GM18511 (cell line): ENCODE results near the gene VGLL4.
"Not testable (repeated sequence)": the region's sequence is repeated elsewhere in the genome, so short reads cannot be mapped to it uniquely, and the experiment has no call there.

Experiments
- ATAC-seq: cut with Tn5 transposase; IDR thresholded peaks from one replicate; pipeline ENCODE4 v1.9.1; 2021; ENCODE audit warnings: mild to moderate bottlenecking, moderate library complexity; ENCODE audit not compliant: unreplicated experiment

Gene VGLL4

DNA sequence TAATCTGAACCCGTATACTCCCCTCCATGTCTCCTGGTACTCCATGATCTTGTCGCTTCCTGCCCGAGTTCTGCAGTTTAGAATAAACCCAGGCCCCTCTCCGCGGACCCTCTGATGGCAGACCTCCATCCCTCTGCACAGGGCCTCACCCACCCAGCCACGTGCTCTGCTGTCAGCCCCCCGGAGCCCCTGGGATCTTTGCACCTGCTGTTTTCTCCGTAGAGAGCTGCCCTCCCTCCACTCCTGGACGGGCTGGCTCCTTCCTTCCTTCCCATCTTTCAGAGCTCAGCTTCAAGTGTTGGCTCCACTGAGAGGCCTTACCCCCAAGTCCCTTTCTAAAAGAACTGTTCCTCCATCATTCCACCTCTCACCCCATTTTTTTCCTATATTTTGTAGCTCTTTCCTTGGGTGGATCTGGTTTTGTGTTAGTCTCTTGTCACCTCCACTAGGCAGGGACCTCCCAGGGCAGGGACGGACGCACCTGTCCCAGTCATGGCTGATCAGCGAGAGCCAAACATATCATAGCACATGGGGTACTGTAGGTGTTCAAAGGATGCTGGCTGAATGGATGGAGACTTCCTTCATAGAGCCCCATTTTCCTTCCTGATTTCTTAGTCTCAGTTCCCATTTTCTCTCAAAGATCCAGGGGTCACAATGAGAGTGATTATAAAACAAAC, 106.6 kb downstream of the VGLL4 start:
- no peak for ATAC-seq

- no peak for ATAC-seq
Observed at GRCh38 chr3:11536132-11536935, 107.4 kb downstream of the VGLL4 start.

GRCh38 chr3:11535243-11535960, 108.3 kb downstream of the VGLL4 start:
- ATAC-seq = no peak

- ATAC-seq = no peak
Observed at GRCh38 chr3:11534793-11535101, 109.0 kb downstream of the VGLL4 start.

- ATAC-seq = no peak
Observed at GRCh38 chr3:11534011-11534792, 109.5 kb downstream of the VGLL4 start.

GRCh38 chr3:11532931-11533391, 110.8 kb downstream of the VGLL4 start:
- no peak for ATAC-seq

GRCh38 chr3:11530153-11530721, 113.5 kb downstream of the VGLL4 start:
- ATAC-seq = no peak

DNA sequence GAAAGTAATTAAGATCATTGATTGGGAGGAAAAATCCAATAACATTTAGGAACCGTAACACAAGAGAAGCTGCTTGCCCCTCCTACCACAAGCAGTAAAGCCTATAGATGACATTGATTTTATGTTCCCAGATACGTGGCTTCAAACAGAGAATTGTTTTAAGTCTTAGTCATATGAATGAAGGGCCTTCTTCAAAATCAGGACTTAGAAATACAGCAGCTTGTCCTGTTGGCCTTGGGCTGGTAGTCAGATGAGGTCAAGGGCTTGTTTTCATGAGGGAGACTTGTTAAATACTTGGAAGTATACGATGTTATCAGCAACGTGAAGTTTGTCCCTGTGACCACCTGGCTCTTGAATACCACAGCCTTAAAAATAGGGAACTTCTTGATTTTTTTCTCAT, 114.4 kb downstream of the VGLL4 start:
- no peak for ATAC-seq

DNA sequence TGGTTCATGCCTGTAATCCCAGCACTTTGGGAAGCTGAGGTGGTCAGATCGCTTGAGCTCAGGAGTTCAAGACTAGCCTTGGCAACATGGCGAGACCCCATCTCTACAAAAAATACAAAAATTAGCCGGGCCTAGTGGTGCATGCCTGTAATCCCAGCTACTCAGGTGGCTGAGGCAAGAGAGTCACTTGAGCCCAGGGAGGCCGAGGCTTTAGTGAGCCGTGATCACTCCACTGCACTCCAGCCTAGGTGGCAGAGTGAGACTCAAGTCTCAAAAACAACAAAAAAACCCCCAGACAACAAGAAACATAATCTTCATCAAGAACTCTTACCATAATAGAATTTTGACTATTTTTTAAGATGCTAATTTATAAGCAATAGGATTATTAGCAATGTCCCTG, 117.6 kb downstream of the VGLL4 start:
- ATAC-seq = not testable (repeated sequence)

- ATAC-seq = no peak
Observed at GRCh38 chr3:11523572-11524101, 120.1 kb downstream of the VGLL4 start.

- ATAC-seq = no peak
Observed at GRCh38 chr3:11522953-11523571, 120.7 kb downstream of the VGLL4 start.

DNA sequence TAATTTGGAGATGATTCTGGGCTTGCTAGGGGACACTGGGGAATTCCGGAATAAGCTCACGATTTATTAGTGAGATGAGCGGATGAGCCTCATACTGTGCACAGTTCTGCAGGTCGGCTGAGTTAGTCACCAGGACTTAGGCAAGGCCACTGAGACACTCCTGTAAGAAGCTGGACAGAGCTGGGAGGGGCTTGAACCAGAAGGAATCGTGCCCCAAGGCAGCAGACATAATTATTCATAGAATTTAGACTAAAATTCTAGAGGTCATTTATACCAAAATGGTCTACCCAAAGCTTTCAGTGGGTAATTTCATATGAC, 121.4 kb downstream of the VGLL4 start:
- ATAC-seq = no peak

DNA sequence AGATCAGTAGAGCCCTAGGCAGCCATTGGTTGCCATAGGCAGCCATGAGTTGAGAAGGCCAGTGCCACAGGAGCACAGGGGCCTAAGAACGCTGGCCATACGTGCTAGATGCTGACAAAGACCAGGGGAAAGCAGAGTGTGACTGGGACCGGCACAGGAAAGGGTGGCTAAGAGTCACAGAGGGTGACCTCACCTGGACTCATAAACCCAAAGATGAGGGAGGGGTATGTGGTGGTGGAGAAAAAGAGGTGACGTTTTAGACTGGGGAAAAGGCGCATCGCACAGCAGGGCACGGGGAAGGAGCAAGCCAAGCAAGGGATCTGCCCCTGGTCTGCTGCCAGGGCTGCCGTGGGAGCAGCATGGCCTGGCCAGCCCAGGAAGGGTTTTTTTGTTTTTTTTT, 122.5 kb downstream of the VGLL4 start:
- ATAC-seq = no peak

- no peak for ATAC-seq
Observed at GRCh38 chr3:11517601-11518000, 126.1 kb downstream of the VGLL4 start.

DNA sequence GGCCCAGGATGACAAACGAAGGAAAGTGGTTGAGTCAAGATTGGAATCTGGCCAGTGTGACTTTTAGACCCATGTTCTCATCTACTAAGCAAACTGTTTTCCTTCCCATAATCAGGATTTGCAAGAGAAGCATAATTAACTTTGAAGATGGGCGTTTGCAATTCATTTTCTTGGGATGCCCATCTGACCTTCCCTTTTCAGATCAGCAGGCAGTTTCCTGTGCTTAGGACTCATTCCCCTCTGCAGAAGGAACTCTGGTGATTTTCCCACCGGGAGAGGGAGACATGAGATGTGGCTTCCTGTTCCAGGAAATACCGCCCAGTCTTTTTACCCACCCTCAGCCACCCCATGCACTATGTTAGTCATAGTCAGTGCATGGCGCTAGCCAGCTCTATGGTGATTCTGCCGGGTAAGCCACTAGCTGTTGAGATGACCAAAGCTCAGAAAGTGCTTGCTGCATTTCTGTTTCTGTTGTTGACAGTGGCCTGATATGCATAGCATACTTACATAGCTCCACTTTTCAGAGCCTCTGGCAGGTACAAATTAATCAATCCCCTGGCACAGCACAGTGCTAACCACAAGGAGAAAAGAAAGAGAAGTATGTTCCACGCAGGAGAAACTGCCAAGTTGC, 129.4 kb downstream of the VGLL4 start:
- ATAC-seq = no peak

DNA sequence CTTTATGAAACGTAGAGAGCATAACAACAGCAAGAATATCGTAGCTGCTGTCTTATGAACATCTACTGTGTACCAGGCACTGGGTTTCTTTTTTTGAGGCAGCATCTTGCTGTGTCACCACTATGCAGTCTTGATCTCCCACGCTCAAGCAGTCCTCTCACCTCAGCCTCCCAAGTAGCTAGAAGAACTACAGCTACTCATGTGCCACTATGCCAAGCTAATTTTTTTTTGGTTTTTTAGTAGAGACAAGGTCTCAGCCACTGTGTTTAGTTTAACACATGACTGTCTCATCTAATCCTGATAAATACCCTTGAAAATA, 129.9 kb downstream of the VGLL4 start:
- ATAC-seq = no peak

- not testable (repeated sequence) for ATAC-seq
Observed at GRCh38 chr3:11513125-11513816, 130.4 kb downstream of the VGLL4 start.

DNA sequence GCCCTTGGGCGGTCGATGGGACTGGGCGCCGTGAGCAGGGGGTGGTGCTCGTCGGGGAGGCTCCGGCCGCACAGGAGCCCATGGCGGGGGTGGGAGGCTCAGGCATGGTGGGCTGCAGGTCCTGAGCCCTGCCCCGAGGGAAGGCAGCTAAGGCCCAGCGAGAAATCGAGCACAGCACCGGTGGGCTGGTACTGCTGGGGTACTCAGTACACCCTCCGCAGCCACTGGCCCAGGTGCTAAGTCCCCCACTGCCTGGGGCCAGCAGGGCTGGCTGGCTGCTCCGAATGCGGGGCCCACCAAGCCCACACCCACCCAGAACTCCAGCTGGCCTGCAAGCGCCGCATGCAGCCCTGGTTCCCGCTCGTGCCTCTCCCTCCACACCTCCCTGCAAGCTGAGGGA, 132.1 kb downstream of the VGLL4 start:
- not testable (repeated sequence) for ATAC-seq

DNA sequence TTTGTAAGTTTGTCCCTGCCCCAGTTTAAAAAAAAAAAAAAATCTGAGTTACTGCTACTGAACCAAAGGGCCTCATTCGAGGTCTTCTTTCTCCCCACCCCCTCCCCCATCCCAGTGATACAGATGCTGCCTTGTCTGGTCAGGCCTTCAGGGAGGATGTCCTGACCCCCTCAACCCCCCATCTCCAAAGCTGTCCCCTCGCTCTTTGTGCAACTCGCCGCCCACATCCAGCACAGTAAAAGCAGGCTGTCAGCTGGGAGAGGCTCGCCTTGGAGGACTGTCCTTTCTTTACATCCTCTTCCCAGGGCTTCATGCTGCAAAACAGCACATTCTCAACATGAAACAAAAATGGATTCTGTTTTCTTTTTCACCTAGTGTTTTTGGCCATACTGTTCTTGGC, 133.4 kb downstream of the VGLL4 start:
- ATAC-seq = no peak
